Measurements from ENCODE around the gene CORO6. TPM values are rescaled to one million over a fixed set of nuclear protein-coding genes. Genes with fewer than 3 reads are reported as not detected.

The CORO6 gene
- total RNA-seq, 4 donors from 2014 or later = 2.0 to 39.9 (median 6.5) TPM

DNA sequence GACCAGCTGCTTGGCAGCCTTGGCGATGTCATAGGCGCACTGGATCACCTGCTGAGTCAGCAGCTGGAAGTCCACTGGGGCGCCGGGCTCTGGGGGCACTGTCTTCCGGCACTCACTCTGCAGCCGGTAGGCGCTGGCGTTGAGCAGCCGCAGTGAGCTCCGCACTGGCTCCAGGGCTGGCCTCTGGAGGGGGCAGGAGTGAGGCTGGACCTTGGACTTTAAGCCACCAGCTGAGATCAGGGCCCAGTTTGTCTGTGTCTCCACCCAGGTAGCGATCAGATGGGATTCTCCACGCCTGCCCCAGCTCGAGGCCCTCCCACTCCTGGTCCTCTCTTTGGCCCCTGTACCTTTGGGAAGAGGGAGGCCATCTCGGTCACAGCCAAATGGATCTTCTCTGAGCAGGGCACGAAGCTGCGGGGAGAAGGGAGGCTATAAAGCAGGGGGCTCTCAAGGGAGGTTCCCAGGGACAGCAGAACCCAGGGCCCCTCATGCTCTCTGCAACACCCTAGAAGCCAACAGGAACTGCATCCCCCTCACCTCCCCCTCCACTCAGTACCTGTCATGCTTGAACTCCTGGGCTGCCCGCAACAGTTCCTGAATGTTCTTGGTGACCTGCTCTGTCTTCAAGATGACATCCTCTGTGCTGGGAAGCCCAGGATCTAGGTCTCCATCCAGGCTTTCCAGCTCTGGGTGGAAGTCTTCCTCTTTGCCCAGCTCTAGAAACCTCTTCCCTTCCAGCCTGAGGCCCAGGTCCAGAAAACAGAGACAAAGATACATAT lies 47.8 kb downstream of the CORO6 start:
- Histone ChIP-seq H3K9me3 (no peaks in the 10 kb centered on the region), H3K4me1 (peaks cover 20 to 67% (median 21%) of the 10 kb centered on the region in 3 donors), H3K27ac (no peak overlapping the region), H3K4me3 (no peak overlapping the region), H3K36me3 (peaks cover 21 to 73% (median 44%) of the 10 kb centered on the region in 3 donors), H3K27me3 (no peaks in the 10 kb centered on the region)
- DNase-seq = no peak
- intact Hi-C loops (cut with DNase I) = no loop called here
- WGBS, 2 donors = 100% methylated on average over 2 of the region's 17 CpGs; no CpG with 5 or more reads in 1 of the 2 donors
- TF ChIP-seq, protein P1, sequence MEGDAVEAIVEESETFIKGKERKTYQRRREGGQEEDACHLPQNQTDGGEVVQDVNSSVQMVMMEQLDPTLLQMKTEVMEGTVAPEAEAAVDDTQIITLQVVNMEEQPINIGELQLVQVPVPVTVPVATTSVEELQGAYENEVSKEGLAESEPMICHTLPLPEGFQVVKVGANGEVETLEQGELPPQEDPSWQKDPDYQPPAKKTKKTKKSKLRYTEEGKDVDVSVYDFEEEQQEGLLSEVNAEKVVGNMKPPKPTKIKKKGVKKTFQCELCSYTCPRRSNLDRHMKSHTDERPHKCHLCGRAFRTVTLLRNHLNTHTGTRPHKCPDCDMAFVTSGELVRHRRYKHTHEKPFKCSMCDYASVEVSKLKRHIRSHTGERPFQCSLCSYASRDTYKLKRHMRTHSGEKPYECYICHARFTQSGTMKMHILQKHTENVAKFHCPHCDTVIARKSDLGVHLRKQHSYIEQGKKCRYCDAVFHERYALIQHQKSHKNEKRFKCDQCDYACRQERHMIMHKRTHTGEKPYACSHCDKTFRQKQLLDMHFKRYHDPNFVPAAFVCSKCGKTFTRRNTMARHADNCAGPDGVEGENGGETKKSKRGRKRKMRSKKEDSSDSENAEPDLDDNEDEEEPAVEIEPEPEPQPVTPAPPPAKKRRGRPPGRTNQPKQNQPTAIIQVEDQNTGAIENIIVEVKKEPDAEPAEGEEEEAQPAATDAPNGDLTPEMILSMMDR (IDR thresholded peaks at IDR 0.05) = no peak
- no peak for TF ChIP-seq POLR2A (IDR thresholded peaks at IDR 0.05)

DNA sequence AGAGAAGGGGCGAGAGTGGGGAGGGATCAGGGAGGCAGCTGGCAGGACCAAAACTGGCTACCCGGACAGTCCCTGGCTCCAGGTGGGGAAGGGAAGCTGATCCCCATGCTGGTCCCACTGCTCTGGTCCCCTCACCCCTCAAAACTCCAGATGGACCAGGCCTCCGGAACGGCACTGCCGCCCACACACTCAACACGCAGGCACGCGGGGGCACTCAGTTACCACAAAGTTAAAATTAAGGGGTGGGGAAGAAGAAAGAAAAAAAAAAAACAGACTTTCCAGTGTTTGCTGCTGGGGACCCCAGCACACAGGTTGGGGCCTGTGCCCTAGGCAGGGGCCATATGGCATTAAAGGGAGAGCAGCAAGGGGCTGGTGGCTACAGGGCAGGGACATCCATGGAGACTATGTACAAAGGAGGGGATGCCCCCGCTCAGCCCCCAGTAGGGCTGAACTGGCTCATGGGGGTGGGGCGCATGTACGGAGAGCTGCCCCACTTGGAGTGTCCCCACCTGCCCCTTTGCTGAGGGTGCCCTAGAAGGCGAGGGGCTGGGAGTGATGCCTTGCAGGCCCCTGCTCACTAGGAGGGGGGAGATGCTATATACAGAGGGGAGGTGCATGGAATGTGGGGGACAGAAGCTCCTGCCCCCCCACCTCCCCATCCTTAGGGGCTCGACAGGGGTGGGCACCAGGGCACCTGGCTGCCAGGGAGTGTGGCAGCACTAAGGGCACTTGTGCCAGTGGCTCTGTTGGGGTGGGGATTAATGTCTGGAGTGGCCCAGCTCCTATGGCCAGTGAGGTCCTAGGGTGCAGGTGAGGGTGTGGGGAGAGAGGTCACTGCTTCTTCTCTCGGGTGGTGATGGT lies 48.6 kb downstream of the CORO6 start:
- DNase-seq = no peak
- TF ChIP-seq, protein P1 (IDR thresholded peaks at IDR 0.05) = no peak
- no peak for TF ChIP-seq POLR2A (IDR thresholded peaks at IDR 0.05)
- WGBS, 2 donors = 83 to 89% methylated on average over 5 to 7 of the region's 14 CpGs
- Histone ChIP-seq H3K27me3 (no peaks in the 10 kb centered on the region), H3K36me3 (peaks cover 21 to 65% (median 44%) of the 10 kb centered on the region in 3 donors), H3K4me1 (peaks cover 27 to 69% (median 28%) of the 10 kb centered on the region in 3 donors), H3K9me3 (no peaks in the 10 kb centered on the region), H3K27ac (no peak overlapping the region), H3K4me3 (no peak overlapping the region)
- intact Hi-C loops (cut with DNase I) = no loop called here

DNA sequence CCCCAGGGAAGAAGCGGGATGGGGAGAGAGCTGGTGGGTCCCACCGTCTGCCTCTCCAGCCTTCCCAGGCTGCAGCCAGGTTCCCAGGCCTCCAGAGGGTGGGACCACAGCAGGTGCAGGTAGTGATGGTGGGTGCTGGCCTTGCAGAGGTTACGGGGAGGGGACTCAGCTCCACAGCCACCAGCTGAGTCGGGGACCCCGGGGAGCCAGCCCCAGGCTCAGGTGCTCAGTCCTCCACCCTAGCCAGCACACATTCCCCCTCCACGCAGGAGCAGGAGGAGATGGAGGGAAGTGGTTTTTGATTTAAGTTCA lies 49.2 kb downstream of the CORO6 start:
- DNase-seq = no peak
- intact Hi-C loops (cut with DNase I) = no loop called here
- H3K4me1 ChIP-seq = peaks cover 26 to 68% (median 30%) of the 10 kb centered on the region in 3 donors
- peaks cover 21 to 59% (median 39%) of the 10 kb centered on the region in 3 donors for H3K36me3 ChIP-seq
- no peaks in the 10 kb centered on the region for H3K27me3 ChIP-seq
- H3K4me3 ChIP-seq = no peak overlapping the region
- H3K27ac ChIP-seq = no peak overlapping the region
- TF ChIP-seq, protein P1 (IDR thresholded peaks at IDR 0.05) = no peak
- no peak for TF ChIP-seq POLR2A (IDR thresholded peaks at IDR 0.05)
- WGBS, 2 donors = 85 to 94% methylated on average over 3 to 4 of the region's 6 CpGs
- H3K9me3 ChIP-seq = no peaks in the 10 kb centered on the region

DNA sequence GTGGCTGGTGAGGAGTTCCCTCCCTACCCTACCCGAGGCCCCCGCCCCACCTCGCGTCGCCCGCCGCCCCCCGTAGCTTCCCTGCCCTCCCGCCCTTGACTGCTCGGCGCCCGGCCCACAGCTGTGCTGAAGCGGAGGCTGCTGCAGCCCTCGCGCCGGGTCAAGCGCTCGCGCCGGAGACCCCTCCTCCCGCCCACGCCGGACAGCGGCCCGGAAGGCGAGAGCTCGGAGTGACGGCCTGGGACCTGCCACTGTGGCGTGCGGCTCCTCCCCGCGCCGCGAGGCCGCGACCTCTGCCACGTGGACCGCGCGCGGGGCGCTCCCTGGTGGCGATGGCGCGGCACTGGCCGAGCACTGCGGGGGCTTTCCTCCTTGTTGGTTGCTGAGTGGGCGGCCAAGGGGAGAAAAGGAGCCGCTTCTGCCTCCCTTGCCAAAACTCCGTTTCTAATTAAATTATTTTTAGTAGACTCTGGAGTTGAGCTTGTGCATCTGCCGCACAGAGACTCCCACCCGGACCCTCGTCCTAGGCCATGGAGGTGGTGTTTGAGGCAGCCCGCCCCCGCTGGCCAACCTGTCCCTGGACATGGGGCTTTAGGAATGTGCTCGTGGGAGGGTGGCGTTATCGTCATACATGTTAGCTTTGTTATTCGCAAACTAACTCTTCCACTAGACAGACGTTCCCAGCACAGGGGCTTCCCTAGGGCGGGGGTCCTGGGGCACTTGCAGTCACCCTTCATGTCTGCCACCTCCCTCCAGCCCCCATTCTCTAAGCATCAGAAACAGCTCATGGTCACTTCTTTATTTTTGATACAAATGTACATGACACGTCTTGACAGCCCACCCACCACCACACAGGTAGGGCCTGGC lies 49.8 kb downstream of the CORO6 start:
- TF ChIP-seq, protein P1 (IDR thresholded peaks at IDR 0.05) = peak; percentile 49 to 70 (median 66)
- TF ChIP-seq POLR2A (IDR thresholded peaks at IDR 0.05) = no peak
- peaks cover 20 to 64% (median 30%) of the 10 kb centered on the region in 3 donors for H3K4me1 ChIP-seq
- 47 to 78% methylated on average over 12 to 17 of the region's 62 CpGs for WGBS, 2 donors
- intact Hi-C loops (cut with DNase I) = no loop called here
- no peak for DNase-seq
- H3K9me3 ChIP-seq = no peaks in the 10 kb centered on the region
- H3K36me3 ChIP-seq = peaks cover 21 to 53% (median 33%) of the 10 kb centered on the region in 3 donors
- no peaks in the 10 kb centered on the region for H3K27me3 ChIP-seq
- peak overlapping the region; percentile 9 to 52 (median 34) for H3K4me3 ChIP-seq
- peak overlapping the region in 3 of 4 donors; percentile 3 to 59 (median 23) for H3K27ac ChIP-seq
